ENCODE data around the gene RFC4.
"Not testable (repeated sequence)": the region's sequence is repeated elsewhere in the genome, so short reads cannot be mapped to it uniquely, and the experiment has no call there.

RFC4 gene, protein sequence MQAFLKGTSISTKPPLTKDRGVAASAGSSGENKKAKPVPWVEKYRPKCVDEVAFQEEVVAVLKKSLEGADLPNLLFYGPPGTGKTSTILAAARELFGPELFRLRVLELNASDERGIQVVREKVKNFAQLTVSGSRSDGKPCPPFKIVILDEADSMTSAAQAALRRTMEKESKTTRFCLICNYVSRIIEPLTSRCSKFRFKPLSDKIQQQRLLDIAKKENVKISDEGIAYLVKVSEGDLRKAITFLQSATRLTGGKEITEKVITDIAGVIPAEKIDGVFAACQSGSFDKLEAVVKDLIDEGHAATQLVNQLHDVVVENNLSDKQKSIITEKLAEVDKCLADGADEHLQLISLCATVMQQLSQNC

DNA sequence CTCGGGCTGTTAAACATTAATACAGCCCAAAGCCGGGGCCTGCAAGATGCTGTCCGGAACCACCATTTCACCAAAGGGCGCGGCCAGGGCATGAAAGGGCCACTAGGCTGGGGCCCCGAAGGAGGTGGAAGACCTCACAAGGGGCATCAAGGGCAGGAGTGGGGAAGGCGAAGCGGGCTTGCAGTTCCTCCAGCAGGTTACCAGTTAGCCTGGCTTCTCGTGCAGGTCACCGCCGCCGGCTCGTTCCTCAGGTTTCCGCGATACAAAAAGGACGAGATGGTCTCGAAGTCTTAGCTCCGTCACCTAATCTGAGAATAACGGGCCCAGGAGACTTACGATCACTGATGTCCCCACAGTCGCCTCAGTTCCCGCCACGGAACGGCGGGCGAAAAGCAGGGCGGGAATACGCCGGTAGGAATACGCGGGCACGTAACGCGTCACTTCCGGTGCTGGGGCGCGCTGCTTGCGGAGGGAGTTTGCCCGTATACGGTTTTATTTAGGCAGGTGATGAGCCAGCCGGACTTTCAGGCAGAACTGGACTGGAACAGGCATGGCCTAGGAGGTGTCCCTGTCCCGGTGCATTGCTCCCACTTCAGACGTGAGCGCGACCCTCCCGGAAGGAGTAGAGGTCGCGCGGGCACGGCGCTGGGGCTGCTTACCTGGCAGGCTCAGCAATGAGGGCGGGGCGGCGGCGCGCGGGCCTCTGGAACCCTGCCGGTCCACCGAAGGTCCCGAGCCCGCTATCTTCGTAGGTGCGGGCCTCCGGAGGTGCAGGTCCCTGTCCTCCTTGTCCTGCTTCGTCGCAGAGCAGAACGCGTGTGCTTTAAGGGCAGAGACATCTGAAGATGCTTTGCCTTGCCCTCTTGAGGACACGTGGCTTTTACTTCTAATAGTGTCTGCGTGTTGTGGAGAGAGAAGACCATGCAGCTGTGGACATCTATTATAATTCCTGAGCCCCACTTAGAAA lies at the start of gene RFC4:
TSS of gene RFC4 (minus strand) at position 394 of the 967 bp plus-strand sequence. CDS start 1,769 bp downstream, outside the sequence.
- DNase-seq (ENCODE audit: low read depth, low spot score), result peak; percentile 92

DNA sequence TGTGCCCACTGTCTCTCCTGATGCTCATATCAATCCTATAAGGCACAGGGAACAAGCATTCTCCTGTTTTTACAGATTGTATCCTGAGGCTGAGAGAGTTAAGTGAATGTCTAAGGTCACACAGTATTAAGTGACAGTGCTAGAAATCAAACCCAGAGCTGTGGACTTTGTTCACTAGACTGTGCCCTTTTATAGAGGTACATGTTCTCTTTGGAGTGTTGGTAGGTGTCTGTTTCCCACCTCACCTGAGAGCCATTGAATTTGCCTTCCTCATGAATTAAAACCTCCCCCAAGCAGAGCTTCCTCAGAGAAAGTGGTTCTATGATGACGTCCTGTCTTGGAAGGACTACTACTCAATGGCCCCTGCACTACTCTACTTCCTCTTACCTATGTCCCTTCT lies 48.7 kb upstream of the RFC4 start:
- DNase-seq (ENCODE audit: low read depth, low spot score), result no peak

DNA sequence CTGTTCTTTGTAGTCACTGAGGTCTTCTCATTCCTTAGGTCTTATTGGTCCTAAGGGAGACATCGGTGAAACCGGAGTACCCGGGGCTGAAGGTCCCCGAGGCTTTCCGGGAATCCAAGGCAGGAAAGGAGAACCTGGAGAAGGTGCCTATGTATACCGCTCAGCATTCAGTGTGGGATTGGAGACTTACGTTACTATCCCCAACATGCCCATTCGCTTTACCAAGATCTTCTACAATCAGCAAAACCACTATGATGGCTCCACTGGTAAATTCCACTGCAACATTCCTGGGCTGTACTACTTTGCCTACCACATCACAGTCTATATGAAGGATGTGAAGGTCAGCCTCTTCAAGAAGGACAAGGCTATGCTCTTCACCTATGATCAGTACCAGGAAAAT lies 47.9 kb upstream of the RFC4 start:
- DNase-seq (ENCODE audit: low read depth, low spot score), result no peak

DNA sequence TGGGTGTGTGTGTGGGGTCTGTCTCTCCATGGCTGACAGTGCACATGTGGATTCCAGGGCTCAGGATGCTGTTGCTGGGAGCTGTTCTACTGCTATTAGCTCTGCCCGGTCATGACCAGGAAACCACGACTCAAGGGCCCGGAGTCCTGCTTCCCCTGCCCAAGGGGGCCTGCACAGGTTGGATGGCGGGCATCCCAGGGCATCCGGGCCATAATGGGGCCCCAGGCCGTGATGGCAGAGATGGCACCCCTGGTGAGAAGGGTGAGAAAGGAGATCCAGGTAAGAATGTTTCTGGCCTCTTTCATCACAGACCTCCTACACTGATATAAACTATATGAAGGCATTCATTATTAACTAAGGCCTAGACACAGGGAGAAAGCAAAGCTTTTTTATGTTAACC lies 46.7 kb upstream of the RFC4 start:
- DNase-seq (ENCODE audit: low read depth, low spot score), result no peak

DNA sequence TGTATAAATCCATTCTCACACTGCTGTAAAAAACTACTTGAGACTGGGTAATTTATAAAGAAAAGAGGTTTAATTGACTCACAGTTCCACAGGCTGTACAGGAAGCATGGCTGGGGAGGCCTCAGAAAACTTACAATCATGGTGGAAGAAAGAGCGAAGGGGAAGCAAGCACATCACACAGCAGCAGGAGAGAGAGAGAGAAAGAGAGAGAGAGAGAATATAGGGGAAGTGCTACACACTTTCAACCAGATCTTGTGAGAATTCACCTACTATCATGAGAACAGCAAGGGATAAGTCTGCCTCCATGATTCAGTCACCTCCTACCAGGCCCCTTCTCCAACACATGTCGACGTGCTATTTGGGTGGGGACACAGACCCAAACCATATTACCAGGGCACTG lies 45.6 kb upstream of the RFC4 start:
- not testable (repeated sequence) for DNase-seq (ENCODE audit: low read depth, low spot score)

DNA sequence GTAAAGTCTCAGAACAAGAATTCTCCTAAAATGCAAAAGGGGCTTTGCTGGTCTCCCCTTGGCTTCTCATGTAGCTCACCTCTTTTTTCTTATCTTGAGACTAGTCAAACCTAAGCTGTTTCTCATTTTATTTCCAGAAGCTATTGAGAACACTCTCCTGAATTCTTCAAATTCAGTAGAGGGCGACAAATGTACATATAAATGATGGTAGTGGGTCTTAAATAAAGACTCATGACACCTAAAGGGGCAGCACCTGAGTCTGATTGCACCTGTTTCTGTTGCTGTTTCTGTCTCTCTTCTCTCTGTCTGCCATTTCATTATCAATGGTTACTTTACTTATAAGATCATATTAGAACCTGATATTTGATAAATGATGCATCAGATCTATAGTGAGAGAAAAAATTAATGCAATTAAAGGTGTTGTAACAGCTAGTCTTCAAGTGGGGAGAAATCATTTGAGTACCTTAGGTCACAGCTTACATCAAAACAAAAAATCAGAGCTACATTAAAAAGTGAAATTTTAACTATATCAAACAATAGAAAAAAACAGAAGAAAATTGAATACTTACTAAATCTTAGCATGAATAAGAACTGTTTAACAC lies 43.2 kb upstream of the RFC4 start:
- DNase-seq (ENCODE audit: low read depth, low spot score), result no peak

DNA sequence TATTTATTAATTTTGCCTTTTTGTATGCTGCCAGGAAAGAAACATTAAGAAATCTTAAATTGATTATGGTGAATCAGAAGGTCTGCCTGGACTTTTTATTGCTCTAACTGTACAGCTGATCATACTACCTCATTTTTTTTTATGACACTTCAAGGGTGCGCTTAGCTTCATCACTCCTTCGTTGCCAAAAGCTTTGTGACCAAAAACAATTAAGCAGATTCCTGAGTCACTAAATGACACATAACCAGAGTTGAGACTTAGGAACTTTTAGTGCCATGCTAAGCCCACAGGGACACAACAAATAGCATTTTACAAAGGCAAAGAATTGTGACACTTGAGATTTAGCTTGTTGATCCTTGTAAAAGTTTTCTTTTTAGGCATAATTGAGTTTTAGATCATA lies 41.2 kb upstream of the RFC4 start:
- DNase-seq (ENCODE audit: low read depth, low spot score), result no peak

DNA sequence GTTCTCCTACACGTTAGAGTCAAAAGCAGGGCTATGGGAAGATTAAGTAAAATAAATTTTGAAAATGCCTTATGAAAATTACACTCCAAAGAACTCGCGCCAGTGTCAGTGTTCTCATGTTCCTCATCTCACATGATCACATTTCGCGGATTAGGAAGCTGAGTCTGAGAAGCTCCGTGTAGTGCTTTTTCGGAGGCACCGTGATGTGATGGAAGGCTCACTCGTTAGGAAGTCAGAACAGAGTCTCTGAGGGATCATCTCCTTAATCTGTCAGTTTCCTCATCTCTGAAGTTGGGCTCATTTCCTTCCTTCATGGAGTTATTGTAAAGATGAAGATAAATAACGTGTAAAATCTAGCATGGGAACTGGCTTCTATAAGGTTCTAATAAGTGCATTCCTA lies 39.5 kb upstream of the RFC4 start:
- DNase-seq (ENCODE audit: low read depth, low spot score), result no peak

DNA sequence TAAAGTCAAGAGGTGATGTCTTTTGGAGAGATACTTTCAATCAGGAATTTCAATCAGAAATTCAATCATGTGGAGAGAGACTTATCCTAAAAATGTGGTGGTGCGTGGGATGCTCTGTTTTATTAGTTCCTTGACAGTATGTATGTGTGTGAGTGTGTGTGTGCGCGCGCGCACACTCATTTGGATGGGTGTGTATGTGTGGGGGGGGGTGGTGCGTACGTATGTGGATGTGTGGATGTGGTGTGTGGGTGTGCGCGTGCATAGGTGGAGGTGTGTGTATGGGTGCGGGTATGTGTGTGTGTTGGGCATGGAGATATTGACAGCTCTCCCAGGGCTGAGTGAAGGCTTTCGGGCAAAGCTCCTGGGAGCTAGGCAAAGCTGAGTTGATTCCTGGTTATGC lies 38.6 kb upstream of the RFC4 start:
- DNase-seq (ENCODE audit: low read depth, low spot score), result no peak

DNA sequence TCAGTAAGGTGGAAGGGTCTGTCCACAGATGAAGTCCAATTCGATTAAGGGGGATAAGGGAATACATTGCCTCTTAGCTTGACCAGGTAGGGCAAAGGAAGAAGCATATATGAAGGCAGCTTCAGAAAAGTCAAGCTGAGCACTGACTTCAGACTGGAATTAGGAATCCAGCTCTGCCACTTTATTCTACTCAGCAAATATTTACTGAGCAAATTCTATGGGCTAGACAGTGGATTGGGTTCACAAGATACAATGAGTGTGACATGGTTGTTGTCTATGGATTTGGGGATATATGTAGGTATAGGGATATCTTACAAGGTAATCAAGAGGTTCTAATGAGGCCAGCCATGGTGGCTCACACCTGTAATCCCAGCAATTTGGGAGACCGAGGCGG lies 36.8 kb upstream of the RFC4 start:
- no peak for DNase-seq (ENCODE audit: low read depth, low spot score)

DNA sequence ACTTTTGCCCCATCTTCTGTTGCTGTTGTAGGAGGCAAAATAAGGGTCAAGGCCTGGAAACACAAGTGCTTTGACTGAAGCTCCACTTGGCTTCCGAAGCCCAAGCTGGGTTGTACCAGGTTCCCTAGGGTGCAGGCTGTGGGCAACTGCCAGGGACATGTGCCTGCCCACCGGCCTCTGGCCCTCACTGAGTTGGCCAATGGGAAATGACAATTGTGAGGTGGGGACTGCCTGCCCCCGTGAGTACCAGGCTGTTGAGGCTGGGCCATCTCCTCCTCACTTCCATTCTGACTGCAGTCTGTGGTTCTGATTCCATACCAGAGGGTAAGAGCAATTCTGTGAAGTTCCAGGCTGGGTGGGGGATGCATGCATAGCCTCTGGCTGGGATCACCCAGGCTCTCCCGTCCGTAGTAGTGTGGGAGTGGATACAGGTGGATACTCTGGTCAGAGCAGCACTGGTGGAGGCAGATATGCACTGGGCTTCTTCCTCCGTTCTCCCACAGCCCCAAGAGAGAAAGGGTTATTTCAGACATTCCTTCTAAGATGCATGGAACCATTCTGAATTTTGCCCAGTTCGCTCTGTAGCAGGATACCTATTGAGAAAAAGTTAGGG lies 36.2 kb upstream of the RFC4 start, which contains the start of gene ADIPOQ:
TSS of gene ADIPOQ (plus strand) at position 285 of the 613 bp plus-strand sequence. CDS start 10,349 bp downstream, outside the sequence.
- no peak for DNase-seq (ENCODE audit: low read depth, low spot score)

DNA sequence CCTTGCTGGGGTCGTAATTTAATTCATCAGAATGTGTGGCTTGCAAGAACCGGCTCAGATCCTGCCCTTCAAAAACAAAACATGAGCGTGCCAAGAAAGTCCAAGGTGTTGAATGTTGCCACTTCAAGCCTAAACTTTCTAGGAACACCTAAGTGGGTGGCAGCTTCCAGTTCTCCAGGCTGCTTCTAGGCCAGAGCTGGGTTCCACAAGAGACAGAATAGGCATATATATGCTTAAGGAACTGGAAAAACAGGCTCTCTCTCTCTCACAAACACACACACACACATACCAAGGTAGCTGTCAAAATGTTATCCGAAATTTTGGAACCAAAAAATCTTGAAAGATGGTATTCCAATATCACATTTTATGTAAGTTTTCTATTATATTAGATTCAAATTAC lies 35.3 kb upstream of the RFC4 start:
- no peak for DNase-seq (ENCODE audit: low read depth, low spot score)

DNA sequence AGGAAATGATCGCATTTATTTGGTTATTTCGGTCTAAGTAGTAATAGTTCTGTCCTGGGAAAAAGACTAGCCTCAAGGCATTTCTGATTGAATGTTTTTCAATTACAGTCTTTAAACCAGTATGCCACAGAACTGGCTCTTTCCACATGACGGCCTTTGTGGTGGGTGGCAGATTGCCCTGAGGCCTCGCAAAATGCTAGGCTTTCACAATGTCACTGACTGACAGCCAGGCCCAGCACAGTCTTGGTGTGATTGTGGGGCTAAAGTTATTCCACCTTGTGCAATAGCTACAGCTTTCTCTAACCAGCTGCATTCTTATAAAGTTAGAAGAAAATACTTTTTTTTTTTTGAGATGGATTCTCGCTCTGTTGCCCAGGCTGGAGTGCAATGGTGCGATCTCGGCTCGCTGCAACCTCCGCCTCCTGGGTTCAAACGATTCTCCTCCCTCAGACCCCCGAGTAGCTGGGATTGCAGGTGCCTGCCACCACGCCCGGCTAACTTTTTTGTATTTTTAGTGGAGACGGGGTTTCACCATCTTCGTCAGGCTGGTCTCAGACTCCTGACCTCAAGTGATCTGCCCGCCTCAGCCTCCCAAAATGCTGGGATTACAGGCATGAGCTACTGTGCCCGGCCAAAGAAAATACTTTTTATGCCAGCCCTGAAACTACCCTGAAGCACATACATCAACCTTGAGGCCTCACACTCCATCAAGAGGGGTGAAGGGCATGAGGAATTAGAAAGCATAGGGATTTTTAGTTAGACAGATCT lies 33.8 kb upstream of the RFC4 start:
- peak; percentile 78 for DNase-seq (ENCODE audit: low read depth, low spot score)

DNA sequence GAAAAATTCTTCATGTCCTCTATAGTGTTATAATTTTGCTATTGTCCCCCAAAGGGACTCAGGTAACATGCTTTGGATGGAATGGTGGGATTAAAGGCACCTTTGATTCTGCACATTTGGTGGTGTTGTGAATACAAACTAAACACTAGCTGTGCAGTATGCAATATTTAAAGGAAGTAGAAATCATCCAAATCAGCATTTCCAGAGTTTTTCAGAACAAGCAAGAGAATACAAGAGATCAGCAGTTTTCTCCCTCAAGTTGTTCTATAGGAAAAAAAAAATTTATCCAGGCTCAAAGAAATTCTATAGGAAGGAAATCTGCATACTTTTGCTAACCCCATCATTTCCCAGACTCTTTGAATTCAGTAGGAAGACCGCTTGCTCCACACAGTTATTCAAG lies 26.0 kb upstream of the RFC4 start:
- no peak for DNase-seq (ENCODE audit: low read depth, low spot score)

DNA sequence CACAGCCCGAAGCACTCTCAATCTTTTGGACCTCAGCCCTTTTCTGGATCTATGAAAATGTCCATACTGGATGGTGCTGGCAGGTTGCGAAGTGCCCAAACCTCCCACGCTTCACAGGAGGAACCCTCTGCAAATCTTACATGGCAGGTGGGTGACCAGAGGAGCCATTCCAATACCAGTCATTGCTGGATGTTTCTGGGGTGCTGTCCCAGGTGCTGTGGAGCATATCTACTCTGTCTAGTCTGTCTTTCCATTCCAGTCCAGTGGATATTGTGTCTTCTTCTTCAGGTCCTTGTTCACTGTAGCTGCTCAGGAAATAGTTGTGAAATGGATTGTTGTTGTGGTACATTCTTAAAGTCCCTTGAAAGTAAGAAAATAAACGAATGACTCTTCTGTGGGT lies 25.5 kb upstream of the RFC4 start:
- DNase-seq (ENCODE audit: low read depth, low spot score), result no peak

DNA sequence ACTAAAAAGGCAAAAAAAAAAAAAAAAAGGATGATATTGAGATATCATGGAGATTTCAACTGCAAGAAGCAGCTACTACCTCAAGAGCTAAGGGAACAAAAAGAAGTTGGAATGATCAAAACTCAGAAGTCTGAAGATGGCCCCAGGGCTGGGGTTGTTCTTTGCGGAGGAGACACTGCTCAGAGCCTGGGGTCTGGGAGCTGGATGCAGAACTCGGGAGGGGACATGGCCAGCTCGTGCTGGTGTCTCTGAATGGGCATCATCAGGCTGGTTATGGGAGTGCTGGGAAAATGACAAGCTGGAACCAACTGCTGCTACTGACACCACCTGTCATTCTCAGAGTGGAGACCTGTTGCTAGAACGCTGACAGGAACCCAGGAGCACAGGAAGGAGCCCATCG lies 22.1 kb upstream of the RFC4 start:
- DNase-seq (ENCODE audit: low read depth, low spot score), result peak; percentile 47

DNA sequence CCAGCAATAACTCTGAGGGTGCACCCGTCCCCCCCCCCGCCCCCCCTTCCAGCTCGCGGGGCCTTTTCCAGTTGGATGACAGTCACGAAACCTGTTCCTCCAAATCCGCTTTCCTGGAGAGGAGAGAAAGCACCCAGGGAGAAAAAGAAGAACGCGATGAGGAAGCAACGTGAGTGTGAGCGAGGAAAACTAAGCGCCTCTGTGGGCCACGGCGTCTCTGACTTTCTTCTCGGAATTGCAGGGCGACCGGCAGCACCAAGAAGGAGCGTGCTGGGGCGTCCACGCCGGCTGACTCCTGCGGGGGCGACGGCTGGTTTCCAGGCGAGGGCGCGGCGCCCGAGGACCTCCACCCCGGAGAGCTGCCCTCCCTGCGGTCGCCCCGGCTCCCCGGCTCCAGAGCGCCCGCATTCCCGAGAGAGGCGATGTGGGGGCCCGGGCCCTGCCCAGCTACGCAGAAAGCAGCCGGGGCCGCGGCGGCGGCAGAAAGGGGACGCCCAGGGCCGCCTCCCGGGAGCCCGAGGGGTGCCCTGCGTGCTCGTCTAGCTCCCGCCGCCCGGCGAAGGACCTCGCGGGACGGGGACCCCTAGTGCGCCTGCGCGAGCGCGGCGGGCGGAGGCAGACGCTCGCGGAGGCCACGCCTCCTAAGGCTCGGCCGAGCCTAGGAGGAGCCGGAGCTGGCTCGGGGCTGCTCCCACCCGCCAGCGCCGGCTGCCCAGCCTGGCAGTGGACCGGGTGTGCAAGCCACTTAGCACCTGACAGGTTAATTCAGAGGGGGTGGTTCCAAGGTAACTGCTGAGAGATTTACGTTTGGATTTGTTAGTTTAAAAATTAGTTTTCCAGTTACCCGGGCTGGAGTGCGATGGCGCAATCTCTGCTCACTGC lies 20.9 kb upstream of the RFC4 start:
- DNase-seq (ENCODE audit: low read depth, low spot score), result peak; percentile 89

DNA sequence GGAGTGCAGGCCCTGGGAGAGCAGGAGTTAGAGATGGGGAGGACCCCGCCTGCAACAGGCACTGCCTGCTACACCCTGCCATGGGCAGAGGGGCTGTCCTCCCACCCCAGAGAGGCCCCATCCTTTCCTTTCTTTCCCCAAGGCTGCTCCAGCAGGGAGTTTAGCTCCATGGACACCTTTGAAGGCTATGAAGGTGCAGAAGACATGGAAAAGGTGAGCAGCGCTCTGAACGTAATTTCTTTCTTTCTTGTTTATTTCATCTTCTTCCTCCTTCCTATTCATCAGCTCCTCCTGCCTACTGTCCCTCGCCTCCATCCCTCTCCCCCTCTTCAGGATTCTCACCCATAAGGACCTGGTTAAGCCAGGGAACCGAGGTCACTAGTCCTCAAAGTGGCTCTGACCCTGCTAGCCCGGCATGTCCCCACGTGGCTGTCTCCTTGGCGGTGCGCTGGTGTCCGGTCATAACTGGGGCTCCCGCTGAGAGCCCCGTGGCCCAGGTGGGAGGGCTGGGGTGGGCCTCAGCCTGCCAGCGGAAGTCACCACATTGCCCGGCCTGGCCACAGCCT lies 20.2 kb upstream of the RFC4 start:
- DNase-seq (ENCODE audit: low read depth, low spot score), result no peak

DNA sequence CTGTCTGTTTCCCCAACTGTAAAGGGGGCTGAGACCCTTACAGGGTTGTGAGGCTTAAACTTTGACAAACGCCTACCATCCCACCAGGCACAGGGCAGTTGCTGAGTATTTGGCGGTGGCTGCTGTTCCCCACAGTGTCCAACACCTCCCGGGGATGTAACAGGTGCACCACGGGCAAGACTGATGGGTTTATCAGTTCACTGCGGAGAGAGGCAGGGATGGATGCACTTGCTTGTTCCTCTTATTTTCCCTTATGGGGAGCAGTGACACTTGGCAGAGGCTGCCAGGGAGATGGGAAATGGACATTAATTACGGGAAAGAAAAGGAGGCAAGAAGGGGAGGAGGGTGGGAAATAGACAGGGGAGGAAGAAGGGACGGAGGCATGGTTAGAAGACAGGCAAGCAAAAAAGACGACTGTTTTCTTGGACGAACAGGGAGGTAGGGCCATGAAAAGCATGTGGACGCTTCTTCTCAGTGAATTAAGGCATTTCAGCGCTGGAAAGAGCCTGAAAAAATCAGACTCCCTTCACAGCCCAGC lies 19.7 kb upstream of the RFC4 start:
- DNase-seq (ENCODE audit: low read depth, low spot score), result peak; percentile 23

Measured in ELF-1 (cell line).